GM08714 (cell line): ENCODE measurements around the gene GATA2.

Experiments
- H3K4me3 ChIP-seq: fragments of 200-500 bp; sonication (Bioruptor generic); 2 replicates; pipeline ENCODE4 v1.5.1; 2014; ENCODE audit warnings: mild to moderate bottlenecking, low read length, inconsistent platforms
- ZNF274 ChIP-seq: IDR thresholded peaks from 2 replicates; pipeline ENCODE4 v1.6.1; 2012; ENCODE audit warnings: mild to moderate bottlenecking, low read depth, low read length

Gene GATA2

GRCh38 chr3:128506754-128507153 is 13.8 kb upstream of the GATA2 start:
- TF ChIP-seq ZNF274 = no peak
- no peak overlapping the region for H3K4me3 ChIP-seq

GRCh38 chr3:128505771-128506170 is 12.8 kb upstream of the GATA2 start:
- no peak for TF ChIP-seq ZNF274
- H3K4me3 ChIP-seq = no peak overlapping the region

GRCh38 chr3:128504963-128505730 is 12.1 kb upstream of the GATA2 start:
- H3K4me3 ChIP-seq = no peak overlapping the region
- TF ChIP-seq ZNF274 = no peak

- TF ChIP-seq ZNF274 = no peak
- no peak overlapping the region for H3K4me3 ChIP-seq
Measured at GRCh38 chr3:128504533-128504915, 11.5 kb upstream of the GATA2 start.

- TF ChIP-seq ZNF274 = no peak
- H3K4me3 ChIP-seq = no peak overlapping the region
Measured at GRCh38 chr3:128503751-128504532, 10.9 kb upstream of the GATA2 start.

- no peak overlapping the region for H3K4me3 ChIP-seq
- TF ChIP-seq ZNF274 = no peak
Measured at GRCh38 chr3:128503164-128503651, 10.2 kb upstream of the GATA2 start.

- H3K4me3 ChIP-seq = no peak overlapping the region
- no peak for TF ChIP-seq ZNF274
Measured at GRCh38 chr3:128502712-128503111, 9.7 kb upstream of the GATA2 start.

GRCh38 chr3:128501431-128501830 is 8.4 kb upstream of the GATA2 start:
- TF ChIP-seq ZNF274 = no peak
- no peak overlapping the region for H3K4me3 ChIP-seq

GRCh38 chr3:128500556-128500955 is 7.6 kb upstream of the GATA2 start:
- no peak overlapping the region for H3K4me3 ChIP-seq
- TF ChIP-seq ZNF274 = no peak

GRCh38 chr3:128499724-128500275 is 6.8 kb upstream of the GATA2 start:
- H3K4me3 ChIP-seq = no peak overlapping the region
- TF ChIP-seq ZNF274 = no peak

GRCh38 chr3:128498901-128499530 is 6.0 kb upstream of the GATA2 start:
- H3K4me3 ChIP-seq = no peak overlapping the region
- TF ChIP-seq ZNF274 = no peak

- TF ChIP-seq ZNF274 = no peak
- H3K4me3 ChIP-seq = no peak overlapping the region; the same call in 1 of the 2 replicates
Measured at GRCh38 chr3:128498127-128498626, 5.2 kb upstream of the GATA2 start.

GRCh38 chr3:128497305-128498126 is 4.5 kb upstream of the GATA2 start:
- H3K4me3 ChIP-seq = peak overlapping the region; percentile 36; the same call in 1 of the 2 replicates
- TF ChIP-seq ZNF274 = no peak
